ENCODE results near the gene CCDC9B.

DNA sequence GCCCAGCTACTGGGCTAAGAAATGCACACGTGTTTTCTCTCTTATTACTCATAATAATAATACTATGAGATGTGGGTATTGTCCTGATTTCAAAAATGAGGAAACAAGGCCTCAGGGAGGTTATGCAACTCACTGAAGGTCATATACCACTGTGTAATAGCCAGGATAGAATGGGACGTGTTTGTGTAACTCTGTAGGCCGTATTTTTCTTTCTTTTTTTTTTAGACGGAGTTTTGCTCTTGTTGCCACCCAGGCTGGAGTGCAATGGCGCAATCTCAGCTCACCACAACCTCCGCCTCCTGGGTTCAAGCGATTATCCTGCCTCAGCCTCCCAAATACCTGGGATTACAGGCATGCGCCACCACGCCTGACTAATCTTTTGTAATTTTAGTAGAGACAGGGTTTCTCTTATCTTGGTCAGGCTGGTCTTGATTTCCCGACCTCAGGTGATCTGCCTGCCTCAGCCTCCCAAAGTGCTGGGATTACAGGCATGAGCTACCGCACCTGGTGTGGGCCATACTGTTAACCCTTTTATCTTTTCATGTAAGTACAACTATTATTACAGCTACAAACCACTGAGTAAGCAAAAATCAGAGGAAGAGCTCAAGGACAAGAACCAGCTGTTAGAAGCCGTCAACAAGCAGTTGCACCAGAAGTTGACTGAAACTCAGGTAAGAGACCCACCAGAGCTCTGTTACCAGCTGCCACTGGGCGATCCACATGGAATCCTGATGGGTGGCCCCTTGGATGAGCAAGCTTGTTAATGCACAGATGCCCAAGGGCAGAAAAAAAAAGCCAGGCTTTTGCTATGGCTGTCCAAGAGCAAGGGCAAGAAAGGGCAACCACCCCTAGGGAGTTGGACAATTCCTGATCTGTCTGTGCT, 48.4 kb upstream of the CCDC9B start:
- no peak for TF ChIP-seq EZH2phosphoT487 (IDR thresholded peaks at IDR 0.05; ENCODE audit: borderline replicate concordance, low read length)
- TF ChIP-seq, protein P1, sequence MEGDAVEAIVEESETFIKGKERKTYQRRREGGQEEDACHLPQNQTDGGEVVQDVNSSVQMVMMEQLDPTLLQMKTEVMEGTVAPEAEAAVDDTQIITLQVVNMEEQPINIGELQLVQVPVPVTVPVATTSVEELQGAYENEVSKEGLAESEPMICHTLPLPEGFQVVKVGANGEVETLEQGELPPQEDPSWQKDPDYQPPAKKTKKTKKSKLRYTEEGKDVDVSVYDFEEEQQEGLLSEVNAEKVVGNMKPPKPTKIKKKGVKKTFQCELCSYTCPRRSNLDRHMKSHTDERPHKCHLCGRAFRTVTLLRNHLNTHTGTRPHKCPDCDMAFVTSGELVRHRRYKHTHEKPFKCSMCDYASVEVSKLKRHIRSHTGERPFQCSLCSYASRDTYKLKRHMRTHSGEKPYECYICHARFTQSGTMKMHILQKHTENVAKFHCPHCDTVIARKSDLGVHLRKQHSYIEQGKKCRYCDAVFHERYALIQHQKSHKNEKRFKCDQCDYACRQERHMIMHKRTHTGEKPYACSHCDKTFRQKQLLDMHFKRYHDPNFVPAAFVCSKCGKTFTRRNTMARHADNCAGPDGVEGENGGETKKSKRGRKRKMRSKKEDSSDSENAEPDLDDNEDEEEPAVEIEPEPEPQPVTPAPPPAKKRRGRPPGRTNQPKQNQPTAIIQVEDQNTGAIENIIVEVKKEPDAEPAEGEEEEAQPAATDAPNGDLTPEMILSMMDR (IDR thresholded peaks at IDR 0.05; ENCODE audit: low read depth, low read length, poor library complexity, severe bottlenecking) = no peak
